ENCODE results near the gene SH3YL1. TPM values are rescaled to one million over a fixed set of nuclear protein-coding genes. Genes with fewer than 3 reads are reported as not detected.

SH3YL1 gene
- total RNA-seq, 1 experiment from 2014 or later = 26.5 TPM

- Mint-ChIP-seq H3K27me3 (ENCODE audit: low read depth) (peaks cover 9% of the 10 kb centered on the region), H3K4me1 (no peaks in the 10 kb centered on the region), H3K4me3 (no peak overlapping the region), H3K36me3 (ENCODE audit: insufficient read depth in 1 of 3, low read depth in 3 of 3) (peaks cover 11 to 22% (median 20%) of the 10 kb centered on the region in 3 experiments), H3K9me3 (peaks cover 44% of the 10 kb centered on the region in 2 experiments), H3K27ac (no peak overlapping the region)
- Histone ChIP-seq H3K27me3 (ENCODE audit: insufficient read depth, low read length) (no peaks in the 10 kb centered on the region), H3K23ac (ENCODE audit: insufficient read length, low read depth, low read length) (no peak overlapping the region), H3K56ac (ENCODE audit: insufficient read length, low read depth, low read length) (no peak overlapping the region), H3K14ac (ENCODE audit: insufficient read depth, low read length) (no peak overlapping the region), H3K4ac (ENCODE audit: low read depth, low read length) (no peak overlapping the region), H3K9me3 (ENCODE audit: control insufficient read depth, low read depth, low read length) (peaks cover 20% of the 10 kb centered on the region), H3K23me2 (ENCODE audit: insufficient read length, low read depth, low read length, poor library complexity, severe bottlenecking) (no peaks in the 10 kb centered on the region), H2BK120ac (ENCODE audit: low read depth, low read length, poor library complexity, severe bottlenecking) (no peak overlapping the region), H3T11ph (ENCODE audit: low read length) (no peak overlapping the region), H4K20me1 (ENCODE audit: control insufficient read depth, insufficient read depth, insufficient read length) (no peaks in the 10 kb centered on the region), H2BK12ac (ENCODE audit: insufficient read length, low read depth, low read length) (no peak overlapping the region), H3K18ac (ENCODE audit: insufficient read length, low read depth, low read length) (no peak overlapping the region), H2BK5ac (ENCODE audit: insufficient read length, low read length) (no peak overlapping the region), H2AK5ac (ENCODE audit: insufficient read length, low read length) (no peak overlapping the region), H3K4me2 (ENCODE audit: insufficient read depth, insufficient read length, low read length) (no peak overlapping the region), H3K4me1 (ENCODE audit: insufficient read depth, low read length) (no peaks in the 10 kb centered on the region), H4K91ac (ENCODE audit: insufficient read length, low read depth, low read length) (no peak overlapping the region), H3K27ac (ENCODE audit: insufficient read length, low read depth, low read length) (no peak overlapping the region), H4K5ac (ENCODE audit: insufficient read length, low read depth, low read length) (no peak overlapping the region), H4K8ac (replicated peaks; ENCODE audit: insufficient read length, low read depth, low read length) (no peak overlapping the region), H3K79me1 (ENCODE audit: insufficient read depth, low read depth, low read length, poor library complexity, severe bottlenecking) (no peaks in the 10 kb centered on the region), H3K79me2 (ENCODE audit: insufficient read depth, low read length) (no peaks in the 10 kb centered on the region), H2AFZ (ENCODE audit: low read length) (no peak overlapping the region), H2BK15ac (ENCODE audit: low read depth, low read length) (no peak overlapping the region), H2BK20ac (ENCODE audit: low read depth, low read length, poor library complexity, severe bottlenecking) (no peak overlapping the region), H3K9ac (ENCODE audit: extremely low read depth, insufficient read length, low read length) (no peak overlapping the region)
- no peak for TF ChIP-seq CTCF (conservative IDR thresholded peaks at IDR 0.05)
- DNase-seq = no peak
Observed at GRCh38 chr2:179886-180285, 83.9 kb downstream of the SH3YL1 start.

All from H9 (cell line).